SKM-1 treated with dmso at 0.1 percent for 144 hours (cell line): ENCODE results near the gene NPB.

Source experiments
- DNase-seq: peaks from one replicate; lab custom pipeline; 2025; ENCODE audit not compliant: unreplicated experiment; lab: John Stamatoyannopoulos, UW

NPB gene

GRCh38 chr17:81939218-81939617 is 37.2 kb downstream of the NPB start:
- DNase-seq = no peak

GRCh38 chr17:81939881-81940385 is 37.9 kb downstream of the NPB start:
- DNase-seq = no peak

- no peak for DNase-seq
Measured at GRCh38 chr17:81940538-81941483, 38.8 kb downstream of the NPB start.

- DNase-seq = no peak
Measured at GRCh38 chr17:81941484-81942166, 39.6 kb downstream of the NPB start.

- DNase-seq = no peak
Measured at GRCh38 chr17:81942167-81942553, 40.1 kb downstream of the NPB start.

GRCh38 chr17:81944858-81945257 is 42.8 kb downstream of the NPB start:
- no peak for DNase-seq

GRCh38 chr17:81947189-81947588 is 45.2 kb downstream of the NPB start, which contains the start of gene MYADML2:
Gene MYADML2, minus strand, starts transcription at chr17:81947233. Its CDS starts 5,492 bp downstream, at chr17:81941741.
- DNase-seq = no peak

- DNase-seq = no peak
Measured at GRCh38 chr17:81948635-81949378, 46.8 kb downstream of the NPB start.

GRCh38 chr17:81950501-81950900 is 48.5 kb downstream of the NPB start:
- DNase-seq = no peak

- no peak for DNase-seq
Measured at GRCh38 chr17:81951785-81952684, 50.0 kb downstream of the NPB start.
